HG03135 (cell line): ENCODE data around the gene ZFR2.

Source experiments
- ATAC-seq: cut with Tn5 transposase; IDR thresholded peaks from one replicate; pipeline ENCODE4 v1.9.1; 2021; ENCODE audit warnings: mild to moderate bottlenecking, moderate library complexity; ENCODE audit not compliant: unreplicated experiment

The ZFR2 gene

GRCh38 chr19:3793799-3794198 is 75.0 kb downstream of the ZFR2 start:
- no peak for ATAC-seq

GRCh38 chr19:3792114-3792513 is 76.7 kb downstream of the ZFR2 start:
- ATAC-seq, result no peak

- ATAC-seq, result no peak
Observed at GRCh38 chr19:3790941-3791340, 77.9 kb downstream of the ZFR2 start.

- ATAC-seq, result no peak
Observed at GRCh38 chr19:3790209-3790734, 78.6 kb downstream of the ZFR2 start.

GRCh38 chr19:3788996-3789778 is 79.7 kb downstream of the ZFR2 start:
- ATAC-seq, result no peak

- ATAC-seq, result no peak
Observed at GRCh38 chr19:3785938-3786824, 82.7 kb downstream of the ZFR2 start, which contains the start of gene MATK. MATK (minus strand) TSS chr19:3786381; CDS start chr19:3785135, 1,246 bp downstream.

- ATAC-seq, result no peak
Observed at GRCh38 chr19:3785451-3785937, 83.3 kb downstream of the ZFR2 start.

GRCh38 chr19:3784607-3785450 is 84.0 kb downstream of the ZFR2 start:
- no peak for ATAC-seq

- ATAC-seq, result no peak
Observed at GRCh38 chr19:3783660-3784584, 84.9 kb downstream of the ZFR2 start.

GRCh38 chr19:3782903-3783302 is 85.9 kb downstream of the ZFR2 start:
- no peak for ATAC-seq

GRCh38 chr19:3782330-3782729 is 86.5 kb downstream of the ZFR2 start:
- ATAC-seq, result no peak

- no peak for ATAC-seq
Observed at GRCh38 chr19:3781603-3782002, 87.2 kb downstream of the ZFR2 start.

GRCh38 chr19:3780786-3781304 is 88.0 kb downstream of the ZFR2 start:
- ATAC-seq, result no peak

- no peak for ATAC-seq
Observed at GRCh38 chr19:3778899-3779723, 89.7 kb downstream of the ZFR2 start.

- no peak for ATAC-seq
Observed at GRCh38 chr19:3778104-3778867, 90.6 kb downstream of the ZFR2 start.

- no peak for ATAC-seq
Observed at GRCh38 chr19:3776479-3777040, 92.3 kb downstream of the ZFR2 start.

- no peak for ATAC-seq
Observed at GRCh38 chr19:3775831-3776230, 93.0 kb downstream of the ZFR2 start.
